ENCODE measurements around the gene MTF1. TPM values are rescaled to one million over a fixed set of nuclear protein-coding genes. Genes with fewer than 3 reads are reported as not detected.

The MTF1 gene
- total RNA-seq, 5 donors from 2014 or later (not counting 1 experiment from before 2014, with no cell fraction given) = 23.6 to 29.9 (median 24.9) TPM

DNA sequence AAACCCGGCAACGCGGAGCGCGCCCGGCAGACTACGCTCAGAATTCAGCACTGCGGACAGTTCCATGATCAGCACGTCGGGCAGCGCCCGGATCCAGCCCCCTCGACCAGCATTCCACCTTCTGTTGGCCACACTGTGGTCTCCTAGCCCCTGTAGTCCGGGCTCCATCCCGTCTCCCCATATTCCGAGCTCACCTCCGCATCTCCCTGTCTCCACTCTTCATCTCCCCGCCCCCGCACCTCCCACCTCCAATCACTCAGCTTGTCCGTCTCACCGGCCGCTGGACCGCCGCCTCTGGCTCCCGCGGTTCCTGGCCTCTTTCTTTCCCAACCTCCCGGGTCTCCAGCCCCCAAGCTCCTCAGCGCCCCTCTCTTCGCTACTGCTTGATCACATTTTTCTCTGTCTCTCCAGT, 95.0 kb downstream of the MTF1 start:
- Histone ChIP-seq H3K4me3 (ENCODE audit: control insufficient read depth in 1 of 2, extremely low read depth in 1 of 2, low read length in 1 of 2) (peak overlapping the region in 1 of 2 donors; percentile 23), H3K4me1 (ENCODE audit: control insufficient read depth in 1 of 2, extremely low read depth in 1 of 2, insufficient read depth in 2 of 2, low read length in 2 of 2) (peaks cover 0 to 19% of the 10 kb centered on the region in 2 experiments), H3K27ac (ENCODE audit: low read length) (no peak overlapping the region), H3K9me3 (no peaks in the 10 kb centered on the region), H3K27me3 (replicated peaks in 1 of 2; ENCODE audit: control insufficient read depth in 2 of 2, extremely low read depth in 1 of 2, insufficient read depth in 2 of 2, low read length in 1 of 2) (peaks cover 26 to 66% of the 10 kb centered on the region in 2 experiments), H3K36me3 (ENCODE audit: control insufficient read depth in 2 of 2, extremely low read depth in 1 of 2, insufficient read depth in 1 of 2, low read length in 1 of 2) (no peaks in the 10 kb centered on the region)
- no peak overlapping the region for H3K27ac Mint-ChIP-seq
- ChIA-PET CTCF (no interaction called here), POLR2A (no interaction called here)
- no peak overlapping the region for H3K4me3 Mint-ChIP-seq
- peaks cover 57 to 74% of the 10 kb centered on the region in 2 donors for H3K27me3 Mint-ChIP-seq
- DNase-seq = peak in 19 of 35 experiments; percentile 6 to 39 (median 21)
- no peaks in the 10 kb centered on the region for H3K36me3 Mint-ChIP-seq
- H3K9me3 Mint-ChIP-seq = peaks cover 0 to 4% (median 0%) of the 10 kb centered on the region in 3 donors
- ATAC-seq (replicated peaks in 1 of 4) = no peak
- 14% methylated on average over 29 of the region's 29 CpGs for WGBS (ENCODE audit: insufficient coverage)
- H3K4me1 Mint-ChIP-seq = peaks cover 16 to 20% (median 18%) of the 10 kb centered on the region in 3 donors

DNA sequence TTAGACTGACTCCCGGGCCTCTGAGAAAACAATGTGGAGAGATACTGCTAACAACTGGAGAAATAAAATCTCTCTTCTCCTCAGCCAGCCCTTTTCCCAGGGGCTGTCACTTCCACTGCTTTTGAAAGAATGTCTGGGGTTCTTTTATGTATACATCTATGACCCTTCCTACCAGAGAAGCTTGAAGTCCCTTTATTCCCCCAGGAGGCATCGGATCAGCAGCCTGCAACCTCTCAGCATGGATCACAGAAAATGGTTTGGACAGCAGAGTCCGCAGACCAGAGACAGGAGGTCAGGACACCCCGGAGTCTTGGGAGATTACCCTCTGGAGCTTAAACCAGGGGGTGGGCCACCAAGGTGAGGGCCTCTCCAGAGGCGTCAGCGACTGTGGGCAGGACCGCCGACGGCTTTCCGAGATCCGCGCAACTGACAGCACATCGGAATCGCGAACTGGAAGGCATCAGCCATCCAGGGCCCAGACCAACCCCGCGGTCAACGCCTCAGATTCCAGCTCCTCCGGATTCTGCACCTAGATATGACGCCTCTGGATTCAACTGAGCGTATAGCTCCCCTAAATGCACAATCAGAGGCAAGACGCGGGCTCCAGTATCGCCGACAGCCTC, 95.5 kb downstream of the MTF1 start:
- H3K9me3 ChIP-seq = no peaks in the 10 kb centered on the region
- POLR2A ChIA-PET = no interaction called here
- CTCF ChIA-PET = no interaction called here
- H3K4me1 ChIP-seq (ENCODE audit: control insufficient read depth in 1 of 2, extremely low read depth in 1 of 2, insufficient read depth in 2 of 2, low read length in 2 of 2) = peaks cover 0 to 19% of the 10 kb centered on the region in 2 experiments
- no peak overlapping the region for H3K4me3 Mint-ChIP-seq
- no peak overlapping the region for H3K27ac Mint-ChIP-seq
- peaks cover 0 to 4% (median 0%) of the 10 kb centered on the region in 3 donors for H3K9me3 Mint-ChIP-seq
- no peak overlapping the region for H3K27ac ChIP-seq (ENCODE audit: low read length)
- ATAC-seq (replicated peaks in 1 of 4) (no peak), DNase-seq (no peak)
- H3K36me3 ChIP-seq (ENCODE audit: control insufficient read depth in 2 of 2, extremely low read depth in 1 of 2, insufficient read depth in 1 of 2, low read length in 1 of 2) = no peaks in the 10 kb centered on the region
- H3K4me3 ChIP-seq (ENCODE audit: control insufficient read depth in 1 of 2, extremely low read depth in 1 of 2, low read length in 1 of 2) = peak overlapping the region in 1 of 2 donors; percentile 23
- H3K36me3 Mint-ChIP-seq = no peaks in the 10 kb centered on the region
- 30% methylated on average over 24 of the region's 25 CpGs for WGBS (ENCODE audit: insufficient coverage)
- H3K27me3 Mint-ChIP-seq = peaks cover 52 to 69% of the 10 kb centered on the region in 2 donors
- H3K4me1 Mint-ChIP-seq = peaks cover 16 to 20% (median 18%) of the 10 kb centered on the region in 3 donors
- H3K27me3 ChIP-seq (replicated peaks in 1 of 2; ENCODE audit: control insufficient read depth in 2 of 2, extremely low read depth in 1 of 2, insufficient read depth in 2 of 2, low read length in 1 of 2) = peaks cover 28 to 64% of the 10 kb centered on the region in 2 experiments

DNA sequence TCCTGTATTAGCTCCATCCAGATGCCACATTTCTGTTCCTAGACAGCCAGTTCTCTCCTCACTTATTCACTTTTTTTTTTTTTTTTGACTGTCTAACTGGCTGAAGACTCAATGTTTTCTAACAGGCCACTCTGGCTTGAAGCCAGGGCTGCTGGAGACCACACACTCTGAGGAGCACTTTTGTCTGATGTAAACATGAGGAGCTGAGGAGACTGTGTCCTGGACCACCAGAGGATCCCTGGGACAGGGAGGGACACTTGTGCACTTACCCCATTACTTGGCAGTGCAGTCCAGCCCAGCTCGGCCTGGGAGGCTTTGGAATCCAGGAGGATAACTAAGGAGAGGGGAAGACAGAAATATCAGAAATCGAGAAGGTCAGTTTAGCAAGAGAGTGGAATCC, 96.9 kb downstream of the MTF1 start:
- peaks cover 0 to 19% of the 10 kb centered on the region in 2 experiments for H3K4me1 ChIP-seq (ENCODE audit: control insufficient read depth in 1 of 2, extremely low read depth in 1 of 2, insufficient read depth in 2 of 2, low read length in 2 of 2)
- no peak overlapping the region for H3K4me3 Mint-ChIP-seq
- no peak for ATAC-seq (replicated peaks in 1 of 4)
- 14% methylated on average over 1 of the region's 2 CpGs for WGBS (ENCODE audit: insufficient coverage)
- H3K9me3 ChIP-seq = no peaks in the 10 kb centered on the region
- no peak for DNase-seq
- peaks cover 0 to 4% (median 0%) of the 10 kb centered on the region in 3 donors for H3K9me3 Mint-ChIP-seq
- no peak overlapping the region for H3K27ac ChIP-seq (ENCODE audit: low read length)
- H3K36me3 ChIP-seq (ENCODE audit: control insufficient read depth in 2 of 2, extremely low read depth in 1 of 2, insufficient read depth in 1 of 2, low read length in 1 of 2) = no peaks in the 10 kb centered on the region
- H3K36me3 Mint-ChIP-seq = no peaks in the 10 kb centered on the region
- H3K4me3 ChIP-seq (ENCODE audit: control insufficient read depth in 1 of 2, extremely low read depth in 1 of 2, low read length in 1 of 2) = no peak overlapping the region
- H3K27ac Mint-ChIP-seq = peak overlapping the region in 1 of 2 donors; percentile 16
- POLR2A ChIA-PET = interaction anchor here in 1 of 2 donors (0.7 kb wide), 1 partner anchor 169 kb away, joined by 9 read pairs; no protein-coding TSS in a partner anchor
- CTCF ChIA-PET = no interaction called here
- H3K27me3 ChIP-seq (replicated peaks in 1 of 2; ENCODE audit: control insufficient read depth in 2 of 2, extremely low read depth in 1 of 2, insufficient read depth in 2 of 2, low read length in 1 of 2) = peaks cover 24 to 58% of the 10 kb centered on the region in 2 experiments
- peaks cover 41 to 56% of the 10 kb centered on the region in 2 donors for H3K27me3 Mint-ChIP-seq
- peaks cover 16 to 20% (median 18%) of the 10 kb centered on the region in 3 donors for H3K4me1 Mint-ChIP-seq

DNA sequence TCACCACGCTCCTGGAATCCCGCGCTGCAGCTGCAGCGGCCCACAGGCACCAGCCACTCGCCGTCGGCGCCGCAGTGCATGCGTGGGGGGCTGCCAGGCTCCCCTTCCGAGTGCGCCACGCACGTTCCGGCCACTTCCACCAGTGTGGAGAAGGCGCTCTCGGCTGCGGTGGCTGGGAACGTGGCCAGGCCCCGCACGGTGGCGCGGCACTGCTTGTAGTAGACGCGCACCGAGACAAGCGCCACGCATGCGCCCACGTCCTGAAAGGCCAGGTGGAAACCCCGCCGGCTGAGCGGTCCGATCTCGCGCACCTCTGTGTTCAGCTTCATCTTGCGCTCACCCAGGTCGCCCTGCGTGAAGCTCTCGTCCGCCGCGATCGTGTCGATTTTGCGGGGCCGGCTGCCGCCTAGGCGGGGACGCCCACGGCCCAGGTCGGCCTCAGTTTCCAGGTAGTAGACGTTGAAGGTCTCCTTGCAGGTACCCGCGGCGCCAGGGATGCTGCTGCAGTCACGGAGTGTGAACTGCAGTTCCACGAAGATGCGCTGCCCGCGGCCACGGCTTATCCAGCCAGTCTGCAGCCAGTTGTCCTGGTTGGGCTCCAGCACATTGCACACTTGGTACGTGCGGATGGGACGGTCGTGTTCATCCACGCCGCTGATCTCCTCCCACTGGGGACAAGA, 97.8 kb downstream of the MTF1 start:
- peaks cover 0 to 4% (median 0%) of the 10 kb centered on the region in 3 donors for H3K9me3 Mint-ChIP-seq
- 69% methylated on average over 67 of the region's 68 CpGs for WGBS (ENCODE audit: insufficient coverage)
- H3K4me1 Mint-ChIP-seq = peaks cover 13 to 18% (median 18%) of the 10 kb centered on the region in 3 donors

More for the DNA sequence above, 97.8 kb downstream of the MTF1 start:
- H3K27me3 Mint-ChIP-seq = peaks cover 39 to 49% of the 10 kb centered on the region in 2 donors
- Histone ChIP-seq H3K4me3 (ENCODE audit: control insufficient read depth in 1 of 2, extremely low read depth in 1 of 2, low read length in 1 of 2) (no peak overlapping the region), H3K27ac (ENCODE audit: low read length) (no peak overlapping the region), H3K27me3 (replicated peaks in 1 of 2; ENCODE audit: control insufficient read depth in 2 of 2, extremely low read depth in 1 of 2, insufficient read depth in 2 of 2, low read length in 1 of 2) (peaks cover 18 to 53% of the 10 kb centered on the region in 2 experiments), H3K9me3 (no peaks in the 10 kb centered on the region), H3K36me3 (ENCODE audit: control insufficient read depth in 2 of 2, extremely low read depth in 1 of 2, insufficient read depth in 1 of 2, low read length in 1 of 2) (no peaks in the 10 kb centered on the region), H3K4me1 (ENCODE audit: control insufficient read depth in 1 of 2, extremely low read depth in 1 of 2, insufficient read depth in 2 of 2, low read length in 2 of 2) (peaks cover 0 to 19% of the 10 kb centered on the region in 2 experiments)
- ATAC-seq (replicated peaks in 1 of 4) = no peak
- no peak overlapping the region for H3K27ac Mint-ChIP-seq
- no peaks in the 10 kb centered on the region for H3K36me3 Mint-ChIP-seq
- CTCF ChIA-PET = no interaction called here
- H3K4me3 Mint-ChIP-seq = no peak overlapping the region
- no peak for DNase-seq
- POLR2A ChIA-PET = no interaction called here

Other genes with a start within 250 kb of the MTF1 start
- gene RSPO1, start 224.7 kb downstream of the MTF1 start, total RNA-seq = not detected
- gene CDCA8, start 167.1 kb downstream of the MTF1 start, total RNA-seq = 1 to 10 TPM in 4 of 5 donors, under 1 TPM in 1; 0.84 to 1.8 (median 1.3) TPM
- 1 to 10 TPM in 1 of 5 donors, under 1 TPM in 2, not detected in 2; 0.35 to 1.4 (median 0.72) TPM for gene EPHA10, start 94.5 kb downstream of the MTF1 start, total RNA-seq
- gene MANEAL, start 65.7 kb downstream of the MTF1 start, total RNA-seq = 1 to 10 TPM; 1.0 to 4.4 (median 2.8) TPM
- gene C1orf122, start 51.8 kb downstream of the MTF1 start, total RNA-seq = 10 to 100 TPM; 13.1 to 24.9 (median 15.8) TPM
- 10 to 100 TPM; 16.0 to 28.2 (median 18.4) TPM for gene YRDC, start 51.4 kb downstream of the MTF1 start, total RNA-seq
- 10 to 100 TPM; 27.9 to 35.8 (median 30.9) TPM for gene INPP5B, start 87.5 kb upstream of the MTF1 start, total RNA-seq
- gene SF3A3, start 130.4 kb upstream of the MTF1 start, total RNA-seq = 10 to 100 TPM; 45.2 to 69.9 (median 53.0) TPM
- 10 to 100 TPM in 2 of 5 donors, 1 to 10 TPM in 3; 4.1 to 19.3 (median 8.1) TPM for gene FHL3, start 145.9 kb upstream of the MTF1 start, total RNA-seq
- 10 to 100 TPM in 3 of 5 donors, 1 to 10 TPM in 2; 8.5 to 18.3 (median 15.9) TPM for gene UTP11, start 153.1 kb upstream of the MTF1 start, total RNA-seq
- under 1 TPM; 0.28 to 0.72 (median 0.64) TPM for gene POU3F1, start 187.2 kb upstream of the MTF1 start, total RNA-seq

Measured in T-cell (primary cell).